ENCODE results near the gene SURF2.

The SURF2 gene

DNA sequence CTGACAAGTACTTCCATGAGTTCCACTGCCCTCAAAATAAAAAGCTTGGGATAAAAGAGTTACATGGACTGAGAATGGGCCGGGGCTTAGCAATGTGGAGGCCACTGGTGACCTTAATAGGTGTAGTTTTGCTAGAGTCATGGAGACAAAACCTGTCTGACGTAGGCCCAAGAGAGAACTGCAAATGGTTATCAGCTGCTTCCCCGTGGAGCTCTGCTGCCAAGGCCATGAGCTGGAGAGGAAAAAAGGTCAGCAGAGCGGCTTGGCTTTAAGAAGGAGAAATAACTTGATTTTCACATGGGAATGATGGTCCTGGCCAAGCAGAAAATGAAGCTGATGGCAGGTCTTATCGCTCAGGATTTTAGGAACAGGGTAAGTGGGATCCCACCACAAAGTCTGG, 16.7 kb upstream of the SURF2 start:
- peak; percentile 12 for DNase-seq

DNA sequence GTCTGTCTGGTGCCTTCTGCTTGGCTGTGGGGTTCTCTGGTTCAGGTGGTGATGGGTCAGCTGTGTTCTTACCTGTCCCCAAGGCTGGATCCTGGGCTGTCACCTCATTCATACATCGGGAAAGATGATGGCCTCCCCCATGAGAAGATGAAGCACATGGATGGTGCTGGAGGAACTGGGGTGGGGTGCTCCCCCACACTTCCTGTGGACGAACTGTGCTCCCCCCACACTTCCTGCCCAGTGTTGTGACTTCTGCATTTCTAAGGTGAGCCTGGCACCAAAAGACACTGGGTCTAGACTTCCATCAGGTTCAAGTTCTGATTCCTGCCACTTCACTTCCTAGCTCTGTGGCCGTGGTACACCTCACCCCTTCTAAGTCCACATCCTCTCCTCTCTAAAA, 16.1 kb upstream of the SURF2 start:
- DNase-seq, result no peak

DNA sequence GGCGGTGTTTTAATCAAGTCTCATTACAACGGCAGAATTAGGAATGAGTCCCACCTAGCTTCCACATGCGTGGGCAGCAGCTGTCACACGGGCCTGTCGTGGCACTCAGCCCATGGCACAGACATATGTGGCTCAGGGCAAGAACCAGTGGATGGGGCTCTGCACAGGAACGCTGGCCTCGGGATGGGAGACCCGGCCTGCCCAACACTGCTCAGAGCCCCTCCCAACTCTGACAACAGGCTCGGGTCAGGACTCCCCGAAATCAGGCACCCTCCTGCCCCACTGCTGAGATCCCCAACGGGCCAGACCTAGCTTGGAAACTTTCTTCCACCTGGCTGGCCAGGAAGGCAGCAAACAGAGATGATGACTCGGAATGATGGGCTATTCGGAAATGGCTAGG, 15.4 kb upstream of the SURF2 start:
- no peak for DNase-seq

DNA sequence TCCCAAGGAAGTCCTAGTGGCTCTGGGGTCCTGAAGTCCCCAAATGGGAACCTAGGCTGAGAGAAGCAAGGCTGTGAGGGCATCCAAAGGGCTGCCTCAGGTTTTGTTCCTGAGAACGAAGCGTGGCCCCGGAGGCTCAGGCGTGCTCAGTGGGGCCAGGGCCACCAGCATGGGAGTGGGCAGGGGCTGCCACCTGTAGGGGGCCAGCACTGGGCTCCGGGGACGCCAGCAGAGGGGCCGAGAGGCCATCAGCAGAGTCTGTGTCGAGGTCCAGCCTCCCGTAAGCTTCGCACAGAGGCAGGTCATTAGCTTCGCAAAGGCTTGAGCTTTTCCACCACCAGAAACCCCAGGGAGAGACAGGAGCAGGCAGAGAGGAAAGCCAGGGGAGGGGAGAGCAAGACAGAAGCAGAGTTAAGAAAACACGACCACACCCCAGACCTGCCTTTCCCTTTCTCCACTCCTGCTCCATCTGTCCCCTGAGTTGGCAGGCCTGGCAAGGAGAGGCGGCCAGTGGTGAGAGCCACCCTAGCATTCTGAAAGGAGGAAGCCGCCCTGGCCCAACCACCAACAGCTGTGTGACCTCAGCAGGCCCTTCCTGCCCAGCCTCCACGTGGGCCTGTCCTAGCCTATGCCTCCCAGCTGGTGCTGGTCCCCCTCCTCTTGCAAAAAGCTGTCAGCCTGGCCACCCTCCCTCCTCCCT, 14.8 kb upstream of the SURF2 start:
- no peak for DNase-seq

DNA sequence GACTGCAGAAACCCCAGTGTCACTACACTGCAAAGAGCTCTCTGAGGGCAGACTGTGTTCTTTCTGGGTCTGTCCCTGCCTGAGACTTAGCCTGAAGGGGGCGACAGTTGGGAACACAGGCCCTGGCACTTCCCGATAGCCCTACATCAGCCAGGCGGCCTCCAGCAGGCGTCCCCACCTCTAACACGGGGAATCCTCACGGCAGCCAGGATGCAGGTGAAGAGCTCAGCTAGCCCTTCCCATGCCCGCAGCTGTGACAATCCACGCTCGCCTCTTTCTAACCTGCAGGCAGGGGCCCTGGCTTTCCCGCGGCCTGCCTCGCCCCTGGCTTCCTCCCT, 14.3 kb upstream of the SURF2 start:
- DNase-seq, result no peak

DNA sequence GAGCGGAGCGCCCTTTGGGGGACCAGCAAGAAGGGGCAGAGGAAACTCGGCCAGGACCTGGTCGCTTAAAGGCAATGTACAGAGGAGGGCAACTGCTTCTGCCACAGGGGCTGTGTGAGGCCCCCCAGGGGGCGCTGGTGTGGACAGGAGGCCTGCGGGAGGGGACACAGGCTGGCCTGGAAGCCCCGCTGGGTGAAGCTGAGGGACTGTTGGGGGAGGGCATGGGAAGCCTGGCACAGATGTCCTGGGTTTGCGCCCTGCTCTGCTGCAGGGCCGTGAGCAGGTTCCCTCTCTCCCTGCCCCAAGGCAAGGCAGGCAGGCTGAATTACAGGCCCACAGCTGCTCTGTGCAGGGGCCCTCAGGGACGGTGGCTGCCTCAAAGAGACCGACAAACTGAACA, 13.8 kb upstream of the SURF2 start:
- DNase-seq, result no peak

DNA sequence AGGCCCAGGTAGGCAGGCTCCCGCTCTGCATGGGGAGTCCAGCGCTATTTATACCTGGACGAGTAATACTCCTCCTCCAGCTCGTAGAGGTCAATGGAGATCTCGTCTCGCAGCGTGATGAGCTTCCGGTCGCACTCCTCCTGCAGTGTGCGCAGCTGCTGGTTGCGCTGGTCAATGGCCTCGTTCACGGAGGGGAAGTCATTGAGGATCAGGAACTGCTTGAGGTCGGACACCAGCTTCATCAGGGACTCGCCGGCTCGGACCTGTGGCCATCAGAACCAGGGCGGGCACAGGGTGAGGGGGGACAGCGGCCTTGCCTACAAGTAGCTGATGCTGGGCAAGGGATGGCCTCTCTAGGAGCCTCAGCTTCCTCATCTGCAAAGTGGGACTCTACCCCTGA, 12.3 kb upstream of the SURF2 start:
- DNase-seq, result no peak

DNA sequence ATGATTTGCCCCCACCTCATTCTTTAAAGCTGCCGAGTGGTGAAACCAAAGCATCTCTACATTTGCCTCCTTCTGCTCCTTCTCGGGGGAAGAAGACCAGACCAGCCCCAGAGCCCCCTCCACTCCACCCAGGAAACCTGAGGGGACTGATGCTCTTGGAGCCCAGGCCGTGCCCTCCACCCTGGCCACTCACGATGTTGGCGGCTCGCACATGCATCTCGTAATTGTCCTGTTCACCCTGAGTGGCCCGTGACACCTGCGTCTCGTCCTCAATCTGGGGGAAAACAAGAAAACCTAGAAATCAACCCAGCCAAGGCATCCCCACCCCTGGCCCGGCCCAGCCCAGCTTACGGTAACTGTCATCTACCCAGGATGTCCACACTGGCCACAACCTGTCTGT, 11.4 kb upstream of the SURF2 start:
- DNase-seq, result no peak

DNA sequence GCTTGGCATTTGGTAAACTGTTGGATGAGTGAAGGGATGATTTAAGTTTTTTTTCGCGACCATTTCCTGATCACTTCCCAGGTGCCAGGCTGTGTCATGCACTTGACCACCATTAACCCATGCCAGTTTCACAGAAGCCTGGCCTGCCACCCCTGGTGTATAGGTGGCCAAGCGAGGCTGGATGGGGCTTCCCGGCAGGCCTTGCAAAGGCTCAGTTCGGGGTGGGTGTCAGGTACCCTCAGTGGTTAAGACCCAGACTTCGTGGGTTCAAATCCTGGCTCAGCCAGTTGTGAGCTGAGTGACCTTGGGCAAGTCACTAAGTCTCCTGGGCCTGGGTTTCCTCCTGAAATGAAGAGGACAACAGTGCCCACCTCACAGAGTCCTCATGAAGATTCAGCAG, 10.8 kb upstream of the SURF2 start:
- no peak for DNase-seq

DNA sequence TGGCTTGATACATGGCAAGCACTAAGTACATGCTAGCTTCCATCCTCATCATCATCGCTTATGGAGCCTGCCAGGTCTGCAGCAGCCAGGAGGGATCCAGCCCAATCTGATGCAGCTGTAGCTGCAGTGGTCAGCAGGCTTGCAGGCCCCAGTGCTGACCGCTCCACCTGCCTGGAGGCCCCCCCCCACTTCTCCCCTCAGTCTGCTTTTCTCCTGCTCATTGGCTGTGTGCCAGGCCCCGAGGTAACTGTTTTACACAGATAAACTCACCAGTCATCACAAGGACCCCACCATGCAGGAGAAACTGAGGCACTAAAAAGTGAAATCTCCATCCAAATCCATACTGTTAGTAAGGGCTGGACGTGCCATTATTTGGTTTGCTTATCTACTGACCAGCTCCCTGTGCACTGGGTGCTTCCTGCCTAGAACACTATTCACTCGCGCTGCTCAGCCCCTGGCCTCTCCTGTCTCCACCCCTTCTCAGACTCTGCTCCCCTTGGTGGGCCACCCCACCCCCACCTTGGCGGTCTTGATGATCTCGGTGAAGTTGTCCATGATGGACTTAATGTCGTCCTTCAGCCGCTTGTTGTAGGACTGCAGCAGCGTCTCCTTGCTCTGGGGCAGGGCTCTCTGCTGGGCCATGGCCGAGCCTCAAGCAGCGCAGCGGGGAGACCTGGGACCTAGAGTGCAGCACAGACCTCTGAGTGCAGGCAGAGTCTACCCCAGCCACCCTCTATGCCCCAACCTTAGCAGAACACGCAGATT, 10.1 kb upstream of the SURF2 start:
- DNase-seq, result no peak

DNA sequence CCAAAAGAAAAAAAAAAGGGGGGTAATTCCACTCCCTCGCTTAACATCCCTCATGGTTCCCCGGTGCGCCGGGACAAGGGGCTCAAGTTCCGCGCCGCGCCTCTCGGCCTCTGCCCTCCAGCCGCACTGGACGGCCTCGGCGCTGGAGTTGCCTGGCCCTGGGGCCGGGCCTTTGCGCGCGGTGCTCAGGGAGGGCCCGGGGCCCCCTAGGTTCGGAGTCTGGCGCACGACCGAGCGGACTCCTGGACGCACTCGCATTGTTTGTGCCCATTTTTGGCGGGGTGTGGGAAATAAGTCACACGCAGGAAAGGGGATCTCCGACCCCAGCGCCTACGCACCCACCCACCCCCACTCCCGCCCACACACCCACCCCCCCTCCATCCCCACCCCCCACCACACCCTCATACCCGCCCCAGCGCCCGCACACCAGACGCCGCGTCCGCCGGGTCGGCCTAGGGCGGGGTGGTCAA, 8.8 kb upstream of the SURF2 start:
- DNase-seq, result no peak

DNA sequence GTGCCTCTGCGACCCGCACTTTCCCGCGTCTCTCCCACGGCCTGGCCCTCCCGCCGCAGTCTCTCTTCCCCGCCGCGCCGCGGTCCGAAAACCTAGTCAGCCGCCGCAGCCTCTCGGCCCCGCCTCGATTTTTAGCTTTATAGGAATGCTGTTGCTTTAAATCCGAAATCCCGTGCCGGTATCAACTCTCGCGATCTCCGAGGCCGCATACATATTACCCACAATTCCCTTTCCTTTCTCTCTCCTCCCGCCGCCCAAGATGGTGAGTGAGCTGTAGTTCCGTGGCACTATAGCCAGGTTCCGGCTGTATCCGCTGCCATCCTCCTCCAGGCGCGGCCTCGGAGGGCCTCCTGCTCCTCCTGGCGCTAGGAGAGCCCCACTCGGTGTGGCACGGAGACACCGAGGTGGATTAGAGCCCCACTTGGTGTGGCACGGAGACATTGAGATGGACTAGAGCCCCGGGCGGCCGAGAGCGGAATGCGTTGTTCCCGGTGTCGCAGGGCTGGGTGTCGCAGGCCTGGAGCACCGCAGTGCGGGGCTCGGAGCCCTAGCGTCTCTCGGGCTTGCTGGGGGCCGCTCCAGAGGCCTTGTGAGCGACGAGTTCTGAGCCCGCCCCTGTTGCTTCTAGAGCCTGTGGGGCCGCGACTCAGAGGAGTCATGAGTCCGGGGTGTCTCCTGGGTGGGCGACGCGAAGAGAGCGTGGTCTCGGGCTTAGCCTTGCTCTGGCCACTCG, 8.2 kb upstream of the SURF2 start, which contains the start of the genes MED22 and RPL7A:
TSS of gene MED22 (minus strand) at position 147 of the 733 bp plus-strand sequence. CDS start 1,469 bp downstream, outside the sequence.
TSS of gene RPL7A (plus strand) at position 234 of the 733 bp plus-strand sequence. CDS start at position 260, 26 bp downstream.
- DNase-seq, result peak; percentile 95

DNA sequence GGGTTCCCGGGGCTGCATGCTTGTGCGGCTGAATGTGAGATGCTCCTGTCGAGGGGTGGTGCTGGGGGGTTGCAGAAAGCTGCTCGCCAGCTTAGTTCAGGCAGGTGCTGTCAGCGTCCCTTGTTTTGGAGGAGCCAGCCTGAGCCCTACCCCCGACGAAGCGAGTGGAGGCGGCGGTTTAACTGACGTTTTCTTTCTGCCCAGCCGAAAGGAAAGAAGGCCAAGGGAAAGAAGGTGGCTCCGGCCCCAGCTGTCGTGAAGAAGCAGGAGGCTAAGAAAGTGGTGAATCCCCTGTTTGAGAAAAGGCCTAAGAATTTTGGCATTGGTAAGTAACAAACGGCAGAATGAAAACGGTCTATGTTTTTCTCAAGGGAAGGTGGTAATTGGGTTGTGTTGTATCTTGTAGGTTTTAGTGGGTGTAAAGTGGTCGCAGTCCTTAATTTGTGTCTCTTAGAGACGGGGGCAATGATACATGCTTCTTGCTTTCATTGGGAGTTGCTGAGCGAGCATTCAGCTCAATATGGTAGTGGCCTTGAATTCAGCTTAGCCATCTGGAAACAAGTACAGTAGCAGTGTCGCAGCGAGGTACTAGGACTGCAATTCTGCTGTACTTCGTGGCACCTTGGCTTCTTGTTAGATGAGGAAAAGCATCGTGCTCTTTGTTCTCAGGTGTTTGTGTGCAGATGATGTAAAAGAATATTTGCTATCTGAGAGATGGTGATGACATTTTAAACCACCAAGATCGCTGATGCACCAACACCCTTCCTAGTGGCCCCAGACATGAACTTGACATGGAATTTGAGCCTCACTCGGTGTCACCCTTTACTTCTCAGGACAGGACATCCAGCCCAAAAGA, 7.4 kb upstream of the SURF2 start:
- DNase-seq, result no peak

DNA sequence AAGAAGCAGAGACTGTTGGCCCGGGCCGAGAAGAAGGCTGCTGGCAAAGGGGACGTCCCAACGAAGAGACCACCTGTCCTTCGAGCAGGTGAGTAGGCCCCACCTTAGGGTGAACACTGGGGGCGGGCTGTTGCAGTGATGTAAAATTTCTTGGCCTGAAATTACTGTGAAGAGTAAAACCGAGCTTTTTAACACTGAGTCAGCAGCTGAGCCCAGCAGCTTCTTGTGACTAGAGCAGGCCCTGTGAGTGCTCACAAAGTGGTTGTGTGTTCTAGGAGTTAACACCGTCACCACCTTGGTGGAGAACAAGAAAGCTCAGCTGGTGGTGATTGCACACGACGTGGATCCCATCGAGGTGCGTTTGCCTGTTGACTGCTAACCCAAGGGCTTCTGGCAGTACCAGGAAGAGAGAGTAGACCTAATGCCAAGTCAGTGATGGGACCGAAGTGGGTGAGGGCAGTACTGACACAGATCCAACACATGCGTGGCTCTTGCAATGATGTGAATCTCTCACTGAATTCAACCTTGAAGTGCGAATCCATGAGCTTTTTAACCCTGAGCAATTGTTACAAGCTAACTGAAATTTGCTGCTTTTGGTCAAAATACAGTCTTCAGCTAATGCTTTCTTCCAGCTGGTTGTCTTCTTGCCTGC, 6.3 kb upstream of the SURF2 start:
- no peak for DNase-seq

DNA sequence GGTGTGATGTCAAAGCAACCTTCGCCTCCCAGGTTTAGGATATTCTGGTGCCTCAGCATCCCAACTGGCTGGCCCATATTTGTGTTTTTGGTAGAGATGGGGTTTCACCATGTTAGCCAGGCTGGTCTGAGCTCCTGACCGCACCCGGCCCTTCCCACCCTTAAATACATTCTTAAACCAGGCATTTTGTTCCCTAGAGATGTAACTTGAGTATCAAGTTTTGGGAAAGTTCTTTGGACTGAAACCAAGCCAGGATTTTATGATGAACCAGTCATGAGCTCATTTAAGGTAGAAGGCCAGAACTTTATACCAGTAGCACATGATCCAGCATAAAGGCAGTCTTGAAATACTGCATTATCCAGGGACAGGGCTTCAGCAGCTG, 4.8 kb upstream of the SURF2 start:
- DNase-seq, result no peak

DNA sequence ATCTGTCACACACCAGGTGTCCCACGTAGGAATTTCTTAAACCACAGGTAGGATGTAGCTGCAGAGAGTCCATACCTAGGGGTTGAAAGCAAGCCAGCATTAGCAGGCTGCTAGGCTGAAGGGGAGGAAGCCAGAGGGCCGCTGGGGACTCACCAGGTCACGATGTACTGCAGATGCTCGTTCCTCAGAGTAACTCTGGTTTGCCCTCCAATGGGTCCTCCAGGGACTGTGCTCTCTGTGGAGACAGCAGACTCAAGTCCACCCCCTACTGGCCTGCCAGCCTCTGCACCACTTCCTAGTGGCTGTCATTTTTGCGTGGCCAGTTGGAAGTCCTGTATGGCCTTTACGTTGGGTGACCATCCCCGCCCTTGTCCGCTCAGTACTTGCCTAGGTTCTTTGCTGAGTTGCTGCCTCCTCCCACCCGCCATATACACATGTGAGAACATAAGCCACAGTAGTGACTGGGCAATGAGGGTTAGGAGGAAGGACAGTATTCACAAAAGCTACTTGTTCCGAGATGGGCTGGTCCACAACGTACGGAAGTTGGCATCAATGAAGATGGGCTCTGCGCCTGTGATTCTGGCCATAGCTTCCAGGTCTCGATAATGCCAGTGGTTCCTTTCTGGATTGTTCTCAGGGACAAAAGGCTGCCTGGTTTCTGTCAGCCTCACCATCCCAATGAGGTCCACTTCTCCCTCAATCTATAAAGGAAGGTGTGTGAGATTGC, 4.3 kb upstream of the SURF2 start:
- no peak for DNase-seq

DNA sequence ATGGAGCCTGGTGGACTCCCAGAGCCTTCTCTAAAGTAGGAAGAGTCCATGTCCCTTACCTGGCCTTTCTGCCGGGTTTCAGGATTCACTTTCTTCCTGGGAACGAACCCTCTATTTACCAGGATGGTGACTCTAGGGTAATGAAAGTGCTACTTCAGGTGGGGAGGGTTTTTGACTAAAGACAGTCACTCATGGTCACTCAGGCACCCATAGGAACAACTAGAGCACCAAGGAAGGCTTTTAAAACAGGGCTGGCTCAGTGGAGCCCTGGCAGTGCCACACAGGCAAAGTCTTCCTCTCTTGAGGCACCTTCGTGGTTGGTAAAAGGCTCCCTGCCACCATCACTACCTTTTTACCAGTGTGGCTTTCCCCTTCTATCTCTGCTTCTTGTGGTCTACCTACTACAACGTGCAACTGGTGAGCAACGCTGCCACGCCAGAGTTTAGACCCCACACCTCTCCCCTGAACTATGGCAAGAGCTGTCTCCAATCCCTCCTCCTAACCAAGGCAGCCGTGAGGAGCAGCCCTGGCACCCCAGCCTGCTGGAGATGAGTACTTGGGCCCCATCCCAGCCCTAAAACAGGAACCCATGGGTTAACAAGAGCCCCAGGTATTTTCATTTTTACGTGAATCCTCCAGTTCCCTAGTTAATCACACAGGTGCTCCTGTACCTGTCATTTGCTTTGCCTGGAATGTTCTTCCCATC, 3.6 kb upstream of the SURF2 start:
- no peak for DNase-seq

DNA sequence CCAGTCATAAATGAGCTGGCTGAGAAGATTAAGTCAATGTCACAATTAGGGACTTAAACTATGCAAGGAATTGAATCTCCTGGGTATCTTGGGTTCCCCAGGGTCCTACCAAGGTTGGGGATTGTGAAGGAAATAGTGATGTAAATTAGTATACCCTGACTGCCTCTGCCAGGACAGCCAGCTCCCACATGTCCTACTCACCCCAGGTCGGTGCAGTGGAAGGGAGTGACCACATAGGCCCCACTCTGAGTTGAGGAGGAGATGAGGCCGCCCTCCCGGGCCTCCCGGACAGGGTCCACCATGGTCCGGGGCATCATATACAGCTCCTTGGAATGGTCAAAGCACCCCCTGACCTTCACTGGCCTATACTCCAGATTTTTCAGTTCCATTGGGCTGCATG, 2.8 kb upstream of the SURF2 start:
- DNase-seq, result no peak

DNA sequence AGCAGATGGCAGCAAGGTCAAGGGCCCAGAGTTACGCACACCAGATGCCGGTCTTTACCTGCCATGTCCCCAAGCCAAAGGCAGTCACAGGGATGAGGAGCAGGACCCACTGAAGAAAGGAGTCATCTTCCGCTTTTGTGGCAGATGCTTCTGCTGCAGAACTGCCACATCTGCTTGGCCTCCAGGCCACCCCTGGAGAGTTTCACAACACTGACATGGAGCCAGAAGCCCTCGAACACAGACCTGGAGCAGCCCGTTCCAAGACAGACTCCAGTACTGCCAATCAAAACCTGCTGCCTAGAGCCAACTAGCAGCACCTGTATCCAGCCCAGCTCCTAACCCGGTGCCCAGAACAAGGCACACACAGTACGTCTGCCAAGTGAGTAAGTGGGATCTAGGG, 1.6 kb upstream of the SURF2 start:
- no peak for DNase-seq

DNA sequence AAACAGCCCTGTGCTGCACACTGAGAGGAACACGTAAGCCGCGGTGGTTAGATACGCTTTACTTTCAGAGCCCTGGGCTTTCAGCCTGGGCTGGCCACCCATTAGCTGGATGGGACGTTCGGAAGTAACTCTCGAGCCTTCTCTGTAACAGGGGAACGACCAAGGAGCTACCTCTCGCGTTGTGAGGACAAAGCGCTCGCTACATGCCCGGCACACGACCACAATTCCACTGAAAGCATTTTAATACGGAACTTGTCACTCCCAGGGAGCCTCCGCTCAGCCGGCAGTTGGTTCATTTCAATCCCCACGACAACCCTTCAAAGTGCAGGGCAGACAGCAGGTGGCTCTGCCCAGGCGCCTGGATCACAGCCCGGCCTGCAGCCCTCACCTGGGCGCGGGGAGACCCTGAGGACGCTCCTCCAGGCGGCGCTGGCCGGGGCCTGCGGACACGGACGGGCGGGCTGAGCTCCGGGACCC, 431 bp upstream of the SURF2 start:
- DNase-seq, result no peak

DNA sequence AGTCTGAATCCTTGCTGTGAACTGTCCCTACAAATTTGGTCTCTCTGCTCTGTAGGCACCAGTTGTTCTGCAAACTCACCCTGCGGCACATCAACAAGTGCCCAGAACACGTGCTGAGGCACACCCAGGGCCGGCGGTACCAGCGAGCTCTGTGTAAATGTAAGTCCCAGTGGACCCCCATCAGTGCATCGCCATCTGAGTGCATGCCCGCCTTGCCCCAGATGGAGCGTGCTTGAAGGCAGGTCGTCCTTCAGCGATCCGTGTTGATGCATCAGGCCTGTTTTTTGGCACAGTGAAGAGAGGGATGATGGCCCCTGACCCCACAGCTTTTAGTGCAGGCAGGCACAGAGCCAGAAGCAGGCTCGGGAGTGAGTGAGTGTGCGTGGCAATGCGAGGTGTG, 1.3 kb downstream of the SURF2 start:
- DNase-seq, result no peak
